CD4-positive, alpha-beta T cell treated with Interleukin-10 for 1 hour (primary cell): ENCODE measurements around the gene CHAF1A.

ENCODE experiments used
- DNase-seq: peaks from one replicate; pipeline ENCODE4 v3.0.0-alpha.2; 2020

The CHAF1A gene

DNA sequence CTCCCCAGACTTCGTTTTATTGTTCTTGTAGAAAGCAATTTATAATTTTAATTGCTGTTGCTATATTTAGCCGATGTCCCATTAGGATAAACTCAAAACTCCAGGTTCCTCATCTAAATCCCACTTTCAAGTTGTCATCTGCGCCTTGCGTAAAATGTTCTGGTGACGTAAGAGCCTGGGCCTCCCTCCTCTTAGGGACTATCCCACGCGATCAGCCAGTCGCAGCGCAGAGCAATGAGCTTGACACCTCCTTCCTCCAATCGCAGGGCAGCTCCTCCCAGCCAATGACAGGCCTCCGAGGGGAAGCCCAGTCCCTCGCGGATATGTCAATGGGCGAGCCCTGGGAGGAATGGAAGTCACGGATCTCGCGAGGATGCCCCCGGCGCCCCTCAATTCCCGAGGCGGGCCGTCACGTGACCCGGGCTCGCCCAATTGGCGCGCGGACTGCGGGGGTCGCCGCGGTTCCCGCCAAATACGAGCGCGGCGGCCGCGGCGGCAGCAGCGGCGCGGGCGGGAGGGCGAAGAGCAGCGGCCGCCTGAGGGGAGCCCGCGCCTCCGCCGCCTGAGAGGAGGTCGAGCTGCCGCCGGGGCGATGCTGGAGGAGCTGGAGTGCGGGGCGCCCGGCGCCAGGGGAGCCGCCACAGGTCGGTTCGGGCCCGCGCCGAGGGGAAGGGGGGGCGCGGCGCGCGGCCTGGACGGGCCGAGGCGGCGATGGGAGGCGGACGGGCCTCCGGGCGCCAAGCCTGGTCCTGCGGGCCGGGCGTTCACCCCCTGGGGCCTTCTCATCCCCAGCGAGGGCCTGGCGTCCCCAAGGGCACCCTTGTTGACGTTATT is at the start of gene CHAF1A:
Gene CHAF1A (plus strand): TSS at position 470 of the 834 bp plus-strand sequence. CDS start 123 bp downstream, at position 593.
- DNase-seq, result peak; percentile 99

GRCh38 chr19:4352701-4353121 is 49.7 kb upstream of the CHAF1A start:
- DNase-seq, result peak; percentile 74

GRCh38 chr19:4354282-4354681 is 48.2 kb upstream of the CHAF1A start:
- no peak for DNase-seq

- no peak for DNase-seq
These were observed 47.5 kb upstream of the CHAF1A start for GRCh38 chr19:4354897-4355296.

GRCh38 chr19:4357095-4357797 is 45.2 kb upstream of the CHAF1A start:
- DNase-seq, result no peak

DNA sequence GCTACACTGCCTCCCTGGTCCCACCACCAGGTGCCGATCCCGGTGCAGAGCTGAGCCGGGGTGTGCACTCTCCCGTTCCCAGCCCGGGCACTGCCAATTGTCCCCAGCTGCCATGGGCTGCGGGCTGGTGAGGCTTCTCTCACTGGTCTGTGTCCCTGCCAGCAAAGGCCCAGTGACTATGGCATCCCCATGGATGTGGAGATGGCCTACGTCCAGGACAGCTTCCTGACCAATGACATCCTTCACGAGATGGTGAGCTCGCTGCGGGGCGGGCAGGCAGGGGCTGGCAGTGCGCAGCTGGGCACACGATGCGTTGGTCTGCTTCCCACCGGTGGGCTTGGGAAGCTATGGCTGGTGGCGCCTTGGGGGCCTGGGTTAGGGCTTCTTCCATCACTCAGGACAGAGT is 44.5 kb upstream of the CHAF1A start:
- no peak for DNase-seq

- no peak for DNase-seq
These were observed 43.5 kb upstream of the CHAF1A start for GRCh38 chr19:4358709-4359626.

- no peak for DNase-seq
These were observed 42.8 kb upstream of the CHAF1A start for GRCh38 chr19:4359627-4360000.

DNA sequence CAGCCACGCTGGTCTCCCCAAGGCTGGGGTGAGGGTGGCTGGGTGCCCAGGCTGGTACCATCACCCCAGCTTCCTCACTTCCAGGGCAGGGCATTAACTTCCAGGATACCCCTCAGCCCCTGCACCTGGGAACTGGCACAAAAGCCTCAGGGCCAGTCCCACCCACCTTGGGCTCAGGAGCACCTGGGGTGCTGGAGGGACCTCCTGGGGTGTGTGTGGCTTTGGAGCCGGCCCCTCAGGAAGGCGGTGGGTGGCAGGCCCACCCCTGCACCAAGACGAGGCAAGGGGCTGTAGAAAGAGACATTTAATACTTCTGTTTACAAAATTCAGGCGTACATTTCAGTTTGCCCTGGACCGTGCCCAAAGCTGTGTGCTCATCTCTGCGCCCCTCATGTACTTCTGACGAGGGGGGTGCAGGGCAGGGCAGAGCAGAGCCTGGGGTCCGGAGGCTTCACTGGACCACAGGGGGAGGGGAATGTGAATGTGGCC is 42.3 kb upstream of the CHAF1A start:
- no peak for DNase-seq

DNA sequence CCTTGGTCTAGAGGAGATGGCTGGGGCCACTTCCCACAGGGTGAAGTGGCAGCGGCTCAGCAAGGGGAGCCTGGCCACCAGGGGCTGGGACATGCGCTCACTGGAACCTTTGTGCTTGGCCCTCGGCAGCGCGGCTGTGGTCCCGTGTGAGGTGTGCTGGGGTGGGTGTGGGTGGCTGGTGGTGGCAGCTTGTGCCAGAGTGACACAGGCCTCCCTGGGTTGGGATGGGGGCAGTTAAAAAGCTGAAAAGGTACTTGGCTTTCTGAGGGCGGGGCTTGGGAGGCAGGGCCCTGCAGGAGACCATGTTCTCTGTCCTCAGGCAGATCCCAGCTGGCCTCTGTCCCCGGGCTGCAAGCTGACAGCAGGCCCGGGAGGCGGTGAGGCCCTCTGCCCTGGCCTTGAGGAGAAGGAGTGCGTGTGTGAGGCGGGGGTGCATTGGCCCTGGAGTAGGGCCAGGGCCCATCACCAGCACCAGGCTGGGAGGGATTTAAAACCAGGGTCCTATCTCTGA is 41.7 kb upstream of the CHAF1A start:
- DNase-seq, result no peak

DNA sequence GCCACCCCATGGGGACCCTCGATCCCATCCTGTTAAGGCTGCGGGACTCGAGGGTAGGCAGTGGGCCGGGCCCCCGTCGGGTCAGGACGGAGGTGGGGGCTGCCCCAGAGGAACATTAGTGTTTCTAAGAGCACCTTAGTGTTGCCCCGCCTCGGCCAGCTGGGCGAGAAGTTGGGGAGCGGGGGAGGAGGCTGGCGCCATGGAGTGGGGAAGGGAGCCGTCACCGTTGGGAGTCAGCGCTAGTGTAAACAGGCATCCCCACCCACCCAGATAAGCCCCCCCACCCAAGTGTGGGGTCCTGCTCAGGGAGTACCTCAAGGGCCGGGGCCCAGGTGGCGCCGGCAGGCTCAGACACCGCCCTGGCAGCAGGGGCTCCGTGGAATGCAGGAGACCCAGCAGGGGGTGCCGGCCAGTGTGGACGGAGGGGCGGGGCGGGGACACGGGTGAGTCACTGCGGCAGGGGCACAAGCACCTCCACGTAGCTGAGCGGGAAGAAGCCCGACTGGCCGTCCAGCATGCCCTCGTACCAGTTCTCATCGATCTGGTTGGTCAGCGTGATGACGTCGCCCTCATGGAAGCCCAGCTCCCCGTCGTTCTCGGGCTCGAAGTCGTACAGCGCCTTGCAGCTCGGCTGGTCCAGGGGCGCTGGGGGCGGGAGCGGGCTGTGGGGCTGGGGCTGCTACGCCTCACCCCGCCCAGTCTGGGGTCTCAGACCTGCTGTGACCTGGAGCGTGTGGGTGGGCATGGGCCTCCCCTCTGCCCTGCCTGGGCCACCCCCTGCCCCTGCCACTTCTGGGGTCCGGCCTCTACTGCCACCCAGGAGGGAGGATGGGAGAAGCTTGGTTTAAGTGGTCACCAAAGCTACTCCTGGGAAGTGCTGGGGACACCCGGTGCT is 41.0 kb upstream of the CHAF1A start:
- DNase-seq, result no peak

DNA sequence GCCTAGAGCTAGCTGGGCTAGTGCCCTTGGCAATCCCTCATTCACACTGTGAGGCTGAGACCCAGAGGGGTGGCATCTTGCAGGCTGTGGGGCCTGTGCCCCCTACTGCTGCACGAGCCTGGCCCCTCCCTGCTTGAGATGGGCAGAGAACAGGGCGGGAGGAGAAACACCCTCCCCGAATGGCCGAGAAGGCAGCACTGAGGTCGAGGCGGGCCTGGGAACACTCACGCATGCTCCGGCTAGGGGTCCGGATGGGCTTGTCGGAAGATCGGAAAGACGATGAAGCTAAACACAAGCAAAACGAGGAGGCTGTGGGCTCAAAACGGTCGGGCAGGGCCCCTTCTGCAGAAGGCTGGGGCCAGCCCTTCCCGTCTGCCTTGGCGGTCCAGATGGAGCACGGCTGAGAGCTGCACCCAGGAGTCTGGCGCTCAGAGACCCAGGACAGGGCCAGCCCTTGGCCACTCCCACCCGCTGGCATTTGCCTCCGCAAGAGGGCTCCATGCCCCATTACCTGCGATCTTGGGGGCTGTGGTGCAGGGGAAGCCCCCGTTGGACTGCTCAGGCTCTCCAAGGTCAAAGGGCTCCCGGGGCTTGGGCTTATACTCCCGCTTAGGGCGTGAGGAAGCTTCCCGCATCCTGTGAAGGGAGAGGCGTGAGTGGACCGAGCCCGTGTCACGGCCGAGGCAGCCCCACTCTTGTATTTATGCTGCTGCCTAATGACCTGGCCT is 40.2 kb upstream of the CHAF1A start:
- no peak for DNase-seq

- no peak for DNase-seq
These were observed 39.5 kb upstream of the CHAF1A start for GRCh38 chr19:4362831-4363545.

- no peak for DNase-seq
These were observed 38.7 kb upstream of the CHAF1A start for GRCh38 chr19:4363571-4364304.

GRCh38 chr19:4365341-4365740 is 37.1 kb upstream of the CHAF1A start:
- DNase-seq, result no peak

DNA sequence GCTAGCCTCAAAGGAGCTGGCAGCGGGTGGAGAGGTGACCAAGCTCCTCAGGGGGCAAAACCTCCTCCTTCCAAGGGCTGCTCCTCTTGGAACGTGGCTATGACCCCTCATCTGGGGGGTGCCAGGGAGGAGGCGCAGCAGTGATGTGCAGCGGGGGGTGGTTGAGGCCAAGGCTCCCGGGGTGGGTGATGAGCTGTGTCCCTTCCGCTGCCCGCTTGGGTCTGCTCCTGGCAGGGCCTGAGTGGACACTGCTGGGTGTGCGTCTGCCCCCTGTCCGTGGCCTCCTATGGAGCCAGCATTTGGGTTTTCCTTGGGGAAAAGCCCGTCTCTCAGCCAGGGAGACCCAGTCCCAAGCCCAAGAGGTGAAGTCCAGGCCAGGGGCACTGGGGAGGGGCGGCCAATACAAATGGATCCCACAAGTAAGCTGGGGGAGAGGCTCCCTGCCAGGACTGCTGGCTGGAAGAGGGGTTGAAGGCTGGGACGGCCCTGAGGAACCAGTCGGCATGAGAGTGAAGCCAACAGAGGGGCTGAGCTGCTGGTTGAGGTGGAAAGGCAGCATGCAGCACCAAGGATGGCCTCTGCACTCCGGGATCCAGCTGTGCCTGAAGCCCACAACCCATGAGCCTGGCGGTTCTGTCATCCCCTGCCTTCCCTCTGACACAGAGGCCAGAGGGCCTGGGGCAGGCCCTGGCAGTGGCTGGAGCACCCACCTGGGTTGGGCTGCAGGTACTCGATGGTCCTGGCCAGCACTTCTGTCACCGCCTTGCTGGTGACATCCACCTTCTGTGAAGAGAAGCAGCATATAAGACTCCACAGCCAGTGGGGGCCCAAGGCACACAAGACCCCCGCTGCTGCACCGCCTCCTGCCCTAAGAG is 36.4 kb upstream of the CHAF1A start:
- DNase-seq, result no peak

DNA sequence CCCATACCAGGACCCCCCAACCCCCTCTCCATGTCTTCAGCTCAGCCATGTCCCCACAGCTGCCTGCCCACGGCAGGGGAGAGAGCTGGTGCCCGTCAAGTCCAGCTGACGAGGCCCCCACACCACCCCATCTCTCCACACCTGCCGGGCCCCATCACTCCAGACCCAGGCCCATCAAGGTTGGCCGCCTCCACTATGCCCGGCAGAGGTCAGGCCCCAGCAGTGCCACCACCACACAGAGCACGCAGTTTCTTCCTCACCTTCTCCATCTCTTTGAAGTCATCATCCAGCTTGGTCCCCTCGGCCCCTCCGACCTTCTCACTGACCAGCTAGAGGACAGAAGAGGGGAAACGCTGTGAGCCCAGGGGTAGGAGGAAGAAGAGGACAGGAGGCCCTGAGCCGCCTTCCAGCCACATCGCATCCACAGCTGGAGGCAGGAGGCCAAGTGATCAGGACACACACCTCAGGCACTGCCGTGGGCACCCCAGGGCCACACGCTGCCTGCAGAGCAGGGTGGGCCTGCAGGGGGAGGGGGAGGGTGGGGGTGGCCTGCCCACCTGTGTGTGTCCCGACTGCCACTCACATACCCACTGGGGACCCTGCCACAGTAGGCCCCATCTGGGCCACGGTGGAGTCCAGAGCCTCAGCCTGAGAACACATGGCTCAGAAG is 35.6 kb upstream of the CHAF1A start:
- no peak for DNase-seq

GRCh38 chr19:4367336-4367723 is 35.1 kb upstream of the CHAF1A start:
- no peak for DNase-seq
